H9 (cell line): ENCODE measurements around the gene THBS3. TPM values are rescaled to one million over a fixed set of nuclear protein-coding genes. Genes with fewer than 3 reads are reported as not detected.
A peak's percentile ranks its signal among the peaks of the same experiment; 100 is the strongest.

Experiments
- DNase-seq: peaks from one replicate; pipeline ENCODE4 v3.0.0-alpha.2; 2017
- H2AFZ ChIP-seq: one replicate; pipeline ENCODE4 v1.6.1; 2013; ENCODE audit warnings: mild to moderate bottlenecking, low read length, control low read depth, moderate library complexity
- H2AK5ac ChIP-seq: 2 replicates; pipeline ENCODE4 v1.6.1; 2013; ENCODE audit warnings: low read length, control low read depth, mixed read lengths; ENCODE audit not compliant: insufficient read length
- H2BK120ac ChIP-seq: one replicate; pipeline ENCODE4 v1.6.1; 2013; ENCODE audit warnings: low read depth, mild to moderate bottlenecking, low read length, control low read depth, inconsistent platforms; ENCODE audit not compliant: poor library complexity, severe bottlenecking
- H2BK12ac ChIP-seq: 2 replicates; pipeline ENCODE4 v1.6.1; 2013; ENCODE audit warnings: low read length, control low read depth, mixed read lengths, low read depth; ENCODE audit not compliant: insufficient read length
- H2BK15ac ChIP-seq: 2 replicates; pipeline ENCODE4 v1.6.1; 2013; ENCODE audit warnings: low read depth, low read length, control low read depth
- H2BK20ac ChIP-seq: one replicate; pipeline ENCODE4 v1.6.1; 2013; ENCODE audit warnings: low read depth, mild to moderate bottlenecking, low read length, control low read depth, inconsistent platforms; ENCODE audit not compliant: poor library complexity, severe bottlenecking
- H2BK5ac ChIP-seq: 2 replicates; pipeline ENCODE4 v1.6.1; 2013; ENCODE audit warnings: low read length, control low read depth, mixed read lengths; ENCODE audit not compliant: insufficient read length
- H3K14ac ChIP-seq: 2 replicates; pipeline ENCODE4 v1.6.1; 2013; ENCODE audit warnings: low read length, control low read depth; ENCODE audit not compliant: insufficient read depth
- H3K18ac ChIP-seq: 2 replicates; pipeline ENCODE4 v1.6.1; 2013; ENCODE audit warnings: low read depth, mild to moderate bottlenecking, mixed read lengths, low read length, control low read depth; ENCODE audit not compliant: insufficient read length
- H3K23ac ChIP-seq: 2 replicates; pipeline ENCODE4 v1.6.1; 2013; ENCODE audit warnings: low read length, control low read depth, mixed read lengths, low read depth; ENCODE audit not compliant: insufficient read length
- H3K23me2 ChIP-seq: 2 replicates; pipeline ENCODE4 v1.6.1; 2013; ENCODE audit warnings: low read depth, mild to moderate bottlenecking, mixed read lengths, low read length, control low read depth; ENCODE audit not compliant: insufficient read length, poor library complexity, severe bottlenecking
- H3K27ac ChIP-seq: 2 replicates; pipeline ENCODE4 v1.5.1; 2013; ENCODE audit warnings: low read length, control low read depth, mixed read lengths, low read depth; ENCODE audit not compliant: insufficient read length
- H3K27me3 ChIP-seq: 2 replicates; pipeline ENCODE4 v1.6.1; 2013; ENCODE audit warnings: low read length, control low read depth, inconsistent platforms; ENCODE audit not compliant: insufficient read depth
- H3K4ac ChIP-seq: 2 replicates; pipeline ENCODE4 v1.6.1; 2013; ENCODE audit warnings: low read depth, mild to moderate bottlenecking, control low read depth, inconsistent platforms, low read length, moderate library complexity
- H3K4me1 ChIP-seq: 2 replicates; pipeline ENCODE4 v1.6.1; 2013; ENCODE audit warnings: low read length, control low read depth, inconsistent platforms; ENCODE audit not compliant: insufficient read depth
- H3K4me2 ChIP-seq: 2 replicates; pipeline ENCODE4 v1.6.1; 2013; ENCODE audit warnings: low read length, control low read depth, mixed read lengths; ENCODE audit not compliant: insufficient read length, insufficient read depth
- H3K56ac ChIP-seq: 2 replicates; pipeline ENCODE4 v1.6.1; 2013; ENCODE audit warnings: low read depth, mild to moderate bottlenecking, mixed read lengths, low read length, control low read depth; ENCODE audit not compliant: insufficient read length
- H3K79me1 ChIP-seq: 2 replicates; pipeline ENCODE4 v1.6.1; 2013; ENCODE audit warnings: low read depth, mild to moderate bottlenecking, moderate library complexity, low read length, control low read depth, inconsistent platforms; ENCODE audit not compliant: insufficient read depth, poor library complexity, severe bottlenecking
- H3K79me2 ChIP-seq: 2 replicates; pipeline ENCODE4 v1.6.1; 2013; ENCODE audit warnings: low read length, control low read depth, inconsistent platforms; ENCODE audit not compliant: insufficient read depth
- H3K9ac ChIP-seq: 2 replicates; pipeline ENCODE4 v1.6.1; 2013; ENCODE audit warnings: low read length, control low read depth, mixed read lengths; ENCODE audit not compliant: insufficient read length; ENCODE audit errors: extremely low read depth
- H3K9me3 ChIP-seq: one replicate; pipeline ENCODE4 v1.6.1; 2013; ENCODE audit warnings: low read depth, low read length, inconsistent platforms; ENCODE audit not compliant: control insufficient read depth
- H3T11ph ChIP-seq: one replicate; pipeline ENCODE4 v1.6.1; 2013; ENCODE audit warnings: mild to moderate bottlenecking, low read length, control low read depth, inconsistent platforms
- H4K20me1 ChIP-seq: one replicate; pipeline ENCODE4 v1.6.1; 2013; ENCODE audit not compliant: control insufficient read depth, insufficient read length, insufficient read depth
- H4K5ac ChIP-seq: 2 replicates; pipeline ENCODE4 v1.6.1; 2013; ENCODE audit warnings: low read depth, mild to moderate bottlenecking, mixed read lengths, low read length, control low read depth; ENCODE audit not compliant: insufficient read length
- H4K8ac ChIP-seq: replicated peaks from 2 replicates; pipeline ENCODE4 v1.6.1; 2013; ENCODE audit warnings: low read length, control low read depth, mixed read lengths, low read depth; ENCODE audit not compliant: insufficient read length
- H4K91ac ChIP-seq: 2 replicates; pipeline ENCODE4 v1.6.1; 2013; ENCODE audit warnings: low read depth, mild to moderate bottlenecking, moderate library complexity, mixed read lengths, low read length, control low read depth; ENCODE audit not compliant: insufficient read length
- H3K27ac Mint-ChIP-seq, 3 experiments: 2 replicates in 2 of 3; 3 replicates in 1 of 3; pipeline ENCODE4 v1.8.0; 2020 to 2021; ENCODE audit warnings: mixed read lengths in 3 of 3, mild to moderate bottlenecking in 1 of 3, moderate library complexity in 1 of 3
- H3K27me3 Mint-ChIP-seq: 2 replicates; pipeline ENCODE4 v1.8.0; 2021; ENCODE audit warnings: low read depth, mild to moderate bottlenecking, moderate library complexity, mixed read lengths
- H3K36me3 Mint-ChIP-seq, 3 experiments: 2 replicates in 2 of 3; 3 replicates in 1 of 3; pipeline ENCODE4 v1.8.0; 2020 to 2021; ENCODE audit warnings: low read depth in 3 of 3, mixed read lengths in 3 of 3; ENCODE audit not compliant: insufficient read depth in 1 of 3
- H3K4me1 Mint-ChIP-seq, 2 experiments: 2 replicates each; pipeline ENCODE4 v1.8.0; 2020; ENCODE audit warnings: mixed read lengths in 2 of 2
- H3K4me3 Mint-ChIP-seq, 2 experiments: 2 replicates in 1 of 2; 3 replicates in 1 of 2; pipeline ENCODE4 v1.8.0; 2020 to 2021; ENCODE audit warnings: mild to moderate bottlenecking in 2 of 2, mixed read lengths in 2 of 2, moderate library complexity in 1 of 2
- H3K9me3 Mint-ChIP-seq, 2 experiments: 2 replicates in 1 of 2; 3 replicates in 1 of 2; pipeline ENCODE4 v1.8.0; 2020; ENCODE audit warnings: mild to moderate bottlenecking in 2 of 2, mixed read lengths in 2 of 2, moderate library complexity in 1 of 2
- CTCF ChIP-seq: fragments of 200-600 bp; sonication (generic); conservative IDR thresholded peaks from 3 replicates; pipeline ENCODE4 v1.8.0; 2021; ENCODE audit warnings: antibody characterized with exemption, mild to moderate bottlenecking
- WGBS: extraction: QIAGEN DNeasy Blood & Tissue Kit; methylation state at CpG from one replicate; pipeline ENCODE4 v1.1.7; 2013; ENCODE audit warnings: missing lambda C conversion rate, low lambda C conversion rate, mixed read lengths; ENCODE audit not compliant: insufficient read length; ENCODE audit errors: extremely low coverage; 5-methylcytosine and 5-hydroxymethylcytosine counted together
- total RNA-seq: library from RNA; stranded (reverse); gene quantifications from 2 replicates; pipeline ENCODE4 v1.2.1, GENCODE V29; 2021

Gene THBS3
- total RNA-seq, 1 experiment from 2014 or later, result 5.9 TPM

- no peak overlapping the region for H2BK5ac ChIP-seq
- no peak overlapping the region for H2BK15ac ChIP-seq
- no peaks in the 10 kb centered on the region for H3K9me3 Mint-ChIP-seq
Observed at GRCh38 chr1:155209312-155209721, 1.6 kb upstream of the THBS3 start.

More at GRCh38 chr1:155209312-155209721, 1.6 kb upstream of the THBS3 start:
- peaks cover 2% of the 10 kb centered on the region; the same call in 1 of the 2 replicates for H3K4me1 ChIP-seq
- H3K9ac ChIP-seq, result peak overlapping the region; percentile 77
- peaks cover 30 to 31% of the 10 kb centered on the region in 2 experiments for H3K4me1 Mint-ChIP-seq
- H3K79me1 ChIP-seq, result no peaks in the 10 kb centered on the region
- no peaks in the 10 kb centered on the region for H3K79me2 ChIP-seq
- H4K20me1 ChIP-seq, result no peaks in the 10 kb centered on the region
- no peaks in the 10 kb centered on the region for H3K27me3 ChIP-seq
- H2AFZ ChIP-seq, result no peak overlapping the region
- no peak overlapping the region for H3T11ph ChIP-seq
- peak overlapping the region; percentile 94 for H3K18ac ChIP-seq
- H3K4ac ChIP-seq, result no peak overlapping the region
- no peak overlapping the region for H4K91ac ChIP-seq
- H3K4me2 ChIP-seq, result peak overlapping the region; percentile 89
- H3K4me3 Mint-ChIP-seq, result peak overlapping the region; percentile 89 to 92
- H3K14ac ChIP-seq, result peak overlapping the region; percentile 97
- no peak for DNase-seq
- H2BK120ac ChIP-seq, result no peak overlapping the region
- no peak overlapping the region for H4K5ac ChIP-seq
- no peak overlapping the region for H3K23ac ChIP-seq
- no peaks in the 10 kb centered on the region for H3K9me3 ChIP-seq
- no peak overlapping the region for H4K8ac ChIP-seq
- H2BK20ac ChIP-seq, result no peak overlapping the region
- peaks cover 3 to 19% (median 18%) of the 10 kb centered on the region in 3 experiments; a peak in 5 of 7 replicates for H3K36me3 Mint-ChIP-seq
- WGBS, result no CpG with 5 or more reads among the region's 13 CpGs
- H3K56ac ChIP-seq, result no peak overlapping the region
- peaks cover 6% of the 10 kb centered on the region for H3K23me2 ChIP-seq
- H3K27ac Mint-ChIP-seq, result peak overlapping the region; percentile 59 to 97 (median 95)
- H3K27ac ChIP-seq, result no peak overlapping the region
- H2AK5ac ChIP-seq, result no peak overlapping the region
- no peak overlapping the region for H2BK12ac ChIP-seq
- no peak for TF ChIP-seq CTCF
- peaks cover 12% of the 10 kb centered on the region for H3K27me3 Mint-ChIP-seq
